Measurements from ENCODE around the gene ARAP3. TPM values are rescaled to one million over a fixed set of nuclear protein-coding genes. Genes with fewer than 3 reads are reported as not detected.

ARAP3 gene
- total RNA-seq: 55.6 and 71.6 TPM in 2 replicates

DNA sequence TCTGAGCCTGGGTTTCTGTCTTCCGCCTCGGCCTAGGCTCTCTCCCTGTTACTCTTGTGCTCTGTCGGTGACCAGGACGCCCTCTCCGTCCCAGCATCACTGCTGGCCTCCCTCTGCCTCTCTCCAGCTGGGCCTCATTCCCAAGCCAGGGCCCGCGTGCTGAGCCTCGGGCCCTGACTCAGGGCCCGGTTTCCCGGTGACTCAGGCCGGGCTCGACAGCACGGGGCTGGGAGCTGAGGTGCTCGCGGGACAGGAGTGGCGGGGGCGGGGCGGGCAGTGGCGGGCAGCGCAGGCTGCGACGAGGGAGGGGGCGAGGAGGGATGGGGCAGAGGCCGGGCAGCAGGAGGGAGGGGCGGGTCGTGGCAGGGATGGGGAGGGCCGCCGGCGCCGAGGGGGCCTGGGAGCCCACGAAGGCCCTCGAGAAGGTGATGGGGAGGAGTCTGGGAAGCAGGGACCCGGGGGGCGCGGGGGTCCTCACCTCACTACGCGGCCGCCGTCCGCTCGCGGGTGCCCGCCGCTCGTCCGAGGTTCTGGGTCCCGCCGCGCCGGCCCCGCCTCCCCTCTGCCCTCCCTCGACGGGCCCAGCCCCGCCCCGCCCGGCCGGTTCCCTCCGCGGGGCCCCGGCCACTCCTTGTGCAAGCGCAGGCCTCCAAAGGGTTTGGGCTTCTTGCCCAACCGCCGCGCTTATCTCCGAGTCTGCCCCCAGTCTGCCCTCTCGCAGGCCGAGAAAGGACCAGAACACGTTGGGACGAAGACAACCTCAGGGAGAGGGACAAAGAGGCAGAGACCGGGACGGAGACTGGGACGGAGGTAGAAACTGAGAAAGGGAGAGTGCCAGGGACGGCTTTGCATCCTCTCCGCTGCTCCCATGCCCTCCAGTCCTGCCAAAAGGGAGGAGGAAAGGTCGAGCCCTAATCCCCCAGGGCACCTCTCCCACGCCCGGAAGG lies at the start of gene ARAP3:
ARAP3 (minus strand) TSS at position 536 of the 947 bp plus-strand sequence. CDS start 1,744 bp downstream, outside the sequence.

GRCh38 chr5:141650851-141651727 lies 30.9 kb downstream of the ARAP3 start, which contains the start of gene FCHSD1:
TSS of gene FCHSD1 (minus strand) at chr5:141651418. CDS start at chr5:141651368, 50 bp downstream.

GRCh38 chr5:141636413-141637122 lies 45.5 kb downstream of the ARAP3 start, which contains the start of the genes HDAC3 and RELL2:
TSS of gene HDAC3 (minus strand) at chr5:141636849. CDS start at chr5:141636790, 59 bp downstream.
TSS of gene RELL2 (plus strand) at chr5:141636997. CDS start at chr5:141638226, 1,229 bp downstream.

DNA sequence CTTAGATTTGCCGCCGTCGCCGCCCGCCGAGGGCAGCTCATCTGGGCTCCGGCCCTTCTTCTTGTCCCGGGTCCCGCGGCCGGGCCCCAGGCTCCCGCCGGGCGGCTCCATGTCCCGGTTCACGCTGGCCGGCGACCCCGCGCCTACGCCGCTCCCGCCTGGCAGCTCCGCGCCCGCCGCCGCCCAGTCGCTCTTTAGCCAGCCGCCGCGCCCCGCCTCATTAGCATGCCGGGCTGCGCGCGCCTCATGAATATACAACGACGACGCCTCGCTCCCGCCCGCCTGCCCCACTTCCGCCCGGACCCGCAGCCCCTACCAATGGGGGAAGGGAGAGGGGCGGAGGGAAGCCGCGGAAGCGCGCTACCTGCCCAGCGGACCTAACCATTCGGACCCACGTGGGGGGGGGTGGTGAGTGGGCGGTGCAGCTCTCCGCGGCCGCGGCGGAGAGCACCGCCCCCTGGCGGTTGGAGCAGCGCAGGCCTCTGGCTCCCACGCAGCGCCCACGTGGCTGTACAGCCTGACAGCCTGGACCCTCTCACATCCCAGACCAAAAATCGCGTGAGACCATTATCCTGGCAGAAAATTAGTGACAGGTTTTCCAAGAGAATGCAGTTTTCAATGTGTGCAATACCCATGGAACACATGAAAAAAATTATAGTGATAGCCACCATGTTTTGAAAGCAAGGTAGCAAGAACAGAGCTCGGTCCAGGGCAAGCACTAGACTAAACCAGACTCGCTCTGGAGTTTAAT lies 63.1 kb downstream of the ARAP3 start, which contains the start of gene DIAPH1:
DIAPH1 (minus strand) TSS at position 197 of the 751 bp plus-strand sequence; CDS start at position 111, 86 bp downstream.

Other genes starting within 250 kb of the ARAP3 start
- gene PCDHGC3, start 206.3 kb downstream of the ARAP3 start, total RNA-seq: 13.3 and 19.6 TPM in 2 replicates
- 1.3 and 1.9 TPM in 2 replicates for gene PCDHGC4, start 197.2 kb downstream of the ARAP3 start, total RNA-seq
- 1.1 and 1.3 TPM in 2 replicates for gene PCDHGC5, start 193.1 kb downstream of the ARAP3 start, total RNA-seq
- 45.7 and 62.2 TPM in 2 replicates for gene DIAPH1, start 63.2 kb downstream of the ARAP3 start, total RNA-seq
- 43.4 and 44.0 TPM in 2 replicates for gene HDAC3, start 45.4 kb downstream of the ARAP3 start, total RNA-seq
- 3.1 and 3.7 TPM in 2 replicates for gene RELL2, start 45.2 kb downstream of the ARAP3 start, total RNA-seq
- gene FCHSD1, start 30.8 kb downstream of the ARAP3 start, total RNA-seq: 25.8 and 26.2 TPM in 2 replicates
- gene PCDH1, start 196.2 kb upstream of the ARAP3 start, total RNA-seq: 163 and 194 TPM in 2 replicates
- 60.6 and 63.8 TPM in 2 replicates for gene DELE1, start 241.6 kb upstream of the ARAP3 start, total RNA-seq

All from thoracic aorta endothelial cell (primary cell).